Neuronal stem cell (in vitro differentiated cells): Measurements from ENCODE around the gene MEG3.

ENCODE experiments used
- DNase-seq: peaks from one replicate; pipeline ENCODE4 v3.0.0-alpha.2; 2013; ENCODE audit warnings: low spot score
- H2AFZ ChIP-seq: one replicate; pipeline ENCODE4 v1.6.1; 2013; ENCODE audit warnings: mild to moderate bottlenecking, low read length, inconsistent platforms
- H2AK5ac ChIP-seq: 2 replicates; pipeline ENCODE4 v1.6.1; 2013; ENCODE audit warnings: low read depth, mild to moderate bottlenecking, inconsistent platforms, low read length, moderate library complexity, mixed read lengths
- H2BK120ac ChIP-seq: 2 replicates; pipeline ENCODE4 v1.6.1; 2013; ENCODE audit warnings: low read depth, mild to moderate bottlenecking, inconsistent platforms, low read length, moderate library complexity, mixed read lengths
- H2BK12ac ChIP-seq: one replicate; pipeline ENCODE4 v1.6.1; 2013; ENCODE audit warnings: low read length, inconsistent platforms
- H2BK15ac ChIP-seq: 2 replicates; pipeline ENCODE4 v1.6.1; 2013; ENCODE audit warnings: mild to moderate bottlenecking, low read length, inconsistent platforms, mixed read lengths
- H2BK5ac ChIP-seq: one replicate; pipeline ENCODE4 v1.6.1; 2013; ENCODE audit warnings: inconsistent platforms, mild to moderate bottlenecking, low read length, moderate library complexity
- H3K14ac ChIP-seq: one replicate; pipeline ENCODE4 v1.6.1; 2013; ENCODE audit warnings: low read length, inconsistent platforms
- H3K18ac ChIP-seq: 2 replicates; pipeline ENCODE4 v1.6.1; 2013; ENCODE audit warnings: low read length, inconsistent platforms
- H3K23ac ChIP-seq: 2 replicates; pipeline ENCODE4 v1.6.1; 2013; ENCODE audit warnings: low read depth, mild to moderate bottlenecking, mixed read lengths, low read length, inconsistent platforms; ENCODE audit not compliant: poor library complexity
- H3K27ac ChIP-seq: replicated peaks from 3 replicates; pipeline ENCODE4 v1.5.1; 2013; ENCODE audit warnings: low read length, inconsistent platforms
- H3K27me3 ChIP-seq, 3 experiments: 2 replicates each; pipeline ENCODE4 v1.6.1; 2013; ENCODE audit warnings: low read length in 3 of 3, mild to moderate bottlenecking in 2 of 3, inconsistent platforms in 1 of 3, low read depth in 1 of 3, mixed read lengths in 1 of 3, moderate library complexity in 1 of 3; ENCODE audit not compliant: control insufficient read depth in 3 of 3, insufficient read depth in 3 of 3
- H3K36me3 ChIP-seq, 2 donors: replicated peaks in 1 of 2; 2 replicates each; pipeline ENCODE4 v1.6.1; 2013; ENCODE audit warnings: low read length in 2 of 2; ENCODE audit not compliant: control insufficient read depth in 2 of 2, insufficient read depth in 2 of 2
- H3K4ac ChIP-seq: 2 replicates; pipeline ENCODE4 v1.6.1; 2013; ENCODE audit warnings: inconsistent platforms, mild to moderate bottlenecking, low read length, moderate library complexity
- H3K4me1 ChIP-seq, 2 donors: 1 replicate in 1 of 2; 2 replicates in 1 of 2; pipeline ENCODE4 v1.6.1; 2013; ENCODE audit warnings: low read length in 2 of 2, low read depth in 1 of 2; ENCODE audit not compliant: control insufficient read depth in 2 of 2, insufficient read depth in 1 of 2
- H3K4me2 ChIP-seq: one replicate; pipeline ENCODE4 v1.6.1; 2013; ENCODE audit warnings: mild to moderate bottlenecking, low read length, inconsistent platforms; ENCODE audit not compliant: insufficient read depth, poor library complexity, severe bottlenecking
- H3K4me3 ChIP-seq, 2 donors: 2 replicates each; pipeline ENCODE4 v1.5.1; 2013; ENCODE audit warnings: low read length in 2 of 2, mild to moderate bottlenecking in 2 of 2, inconsistent platforms in 1 of 2, moderate library complexity in 1 of 2
- H3K79me1 ChIP-seq: one replicate; pipeline ENCODE4 v1.6.1; 2013; ENCODE audit warnings: low read depth, mild to moderate bottlenecking, inconsistent platforms, low read length, moderate library complexity
- H3K9ac ChIP-seq: one replicate; pipeline ENCODE4 v1.6.1; 2013; ENCODE audit warnings: mild to moderate bottlenecking, low read depth, low read length, inconsistent platforms; ENCODE audit not compliant: poor library complexity
- H3K9me3 ChIP-seq, 2 donors: replicated peaks in 1 of 2; 2 replicates each; pipeline versions ENCODE3 to v1.6.1; 2013; ENCODE audit warnings: low read length in 2 of 2, mild to moderate bottlenecking in 2 of 2, inconsistent platforms in 1 of 2, low read depth in 1 of 2, mixed read lengths in 1 of 2, moderate library complexity in 1 of 2; ENCODE audit not compliant: control insufficient read depth in 2 of 2, insufficient read depth in 1 of 2
- H4K8ac ChIP-seq: one replicate; pipeline ENCODE4 v1.6.1; 2013; ENCODE audit warnings: low read depth, mild to moderate bottlenecking, inconsistent platforms, low read length, moderate library complexity
- H4K91ac ChIP-seq: one replicate; pipeline ENCODE4 v1.6.1; 2013; ENCODE audit warnings: low read length, low read depth, mild to moderate bottlenecking, inconsistent platforms; ENCODE audit not compliant: poor library complexity
- WGBS, 2 donors: extraction: QIAGEN DNeasy Blood & Tissue Kit; methylation state at CpG; one replicate each; pipeline ENCODE4 v1.1.7; 2013; ENCODE audit warnings: missing lambda C conversion rate in 2 of 2, mixed read lengths in 1 of 2; ENCODE audit not compliant: insufficient read length in 2 of 2, insufficient replicate concordance in 1 of 2; ENCODE audit errors: extremely low coverage in 2 of 2; 5-methylcytosine and 5-hydroxymethylcytosine counted together

The MEG3 gene

GRCh38 chr14:100842799-100843198 is 16.9 kb downstream of the MEG3 start:
- Histone ChIP-seq H3K14ac (no peak overlapping the region), H2BK5ac (peak overlapping the region; percentile 41), H3K36me3 (no peaks in the 10 kb centered on the region), H3K4me3 (no peak overlapping the region), H3K27me3 (no peaks in the 10 kb centered on the region), H3K4me2 (no peak overlapping the region), H2BK120ac (peak overlapping the region; percentile 88), H3K79me1 (no peaks in the 10 kb centered on the region), H2BK15ac (no peak overlapping the region), H4K8ac (no peak overlapping the region), H3K9me3 (no peaks in the 10 kb centered on the region), H3K4ac (no peak overlapping the region), H3K18ac (peak overlapping the region; percentile 53), H4K91ac (no peak overlapping the region), H2AK5ac (peak overlapping the region; percentile 86), H3K9ac (no peak overlapping the region), H2AFZ (peak overlapping the region; percentile 85), H3K27ac (peak overlapping the region; percentile 100), H3K23ac (no peak overlapping the region), H3K4me1 (peaks cover 44 to 52% of the 10 kb centered on the region in 2 donors), H2BK12ac (no peak overlapping the region)
- DNase-seq, result no peak
- no CpG with 5 or more reads among the region's 8 CpGs for WGBS, 2 donors

- H3K4me1 ChIP-seq, result peaks cover 34 to 40% of the 10 kb centered on the region in 2 donors
- peak overlapping the region; percentile 41 for H2BK5ac ChIP-seq
- peak overlapping the region; percentile 86 for H2AK5ac ChIP-seq
- H3K9ac ChIP-seq, result no peak overlapping the region
- H2AFZ ChIP-seq, result no peak overlapping the region
- no peak overlapping the region for H3K4ac ChIP-seq
- H2BK120ac ChIP-seq, result peak overlapping the region; percentile 88
- WGBS, 2 donors, result no CpG with 5 or more reads among the region's 4 CpGs
- H3K4me3 ChIP-seq, result no peak overlapping the region
- no peak overlapping the region for H3K23ac ChIP-seq
- no peaks in the 10 kb centered on the region for H3K36me3 ChIP-seq
- no peak overlapping the region for H2BK15ac ChIP-seq
- DNase-seq, result no peak
- H3K14ac ChIP-seq, result no peak overlapping the region
- peak overlapping the region; percentile 95 for H3K18ac ChIP-seq
- no peak overlapping the region for H4K8ac ChIP-seq
- H3K4me2 ChIP-seq, result no peak overlapping the region
- peak overlapping the region; percentile 73 for H4K91ac ChIP-seq
- peak overlapping the region; percentile 47 for H2BK12ac ChIP-seq
- no peaks in the 10 kb centered on the region for H3K79me1 ChIP-seq
- no peaks in the 10 kb centered on the region for H3K27me3 ChIP-seq
- H3K27ac ChIP-seq, result peak overlapping the region; percentile 100
- H3K9me3 ChIP-seq, result no peaks in the 10 kb centered on the region
Observed at GRCh38 chr14:100844082-100844408, 18.1 kb downstream of the MEG3 start.

GRCh38 chr14:100844421-100844820 is 18.5 kb downstream of the MEG3 start:
- Histone ChIP-seq H3K4me3 (no peak overlapping the region), H3K79me1 (no peaks in the 10 kb centered on the region), H2BK15ac (peak overlapping the region; percentile 17), H4K91ac (no peak overlapping the region), H4K8ac (no peak overlapping the region), H3K36me3 (no peaks in the 10 kb centered on the region), H3K23ac (no peak overlapping the region), H2BK12ac (peak overlapping the region; percentile 25), H3K4me2 (no peak overlapping the region), H3K4me1 (peaks cover 32 to 36% of the 10 kb centered on the region in 2 donors), H3K9me3 (no peaks in the 10 kb centered on the region), H3K18ac (no peak overlapping the region), H2BK5ac (peak overlapping the region; percentile 88), H2AFZ (no peak overlapping the region), H3K14ac (no peak overlapping the region), H3K27me3 (no peaks in the 10 kb centered on the region), H2AK5ac (peak overlapping the region; percentile 86), H3K9ac (no peak overlapping the region), H3K27ac (no peak overlapping the region), H2BK120ac (peak overlapping the region; percentile 90), H3K4ac (no peak overlapping the region)
- no peak for DNase-seq
- no CpG with 5 or more reads among the region's 9 CpGs for WGBS, 2 donors

GRCh38 chr14:100844846-100845245 is 18.9 kb downstream of the MEG3 start:
- Histone ChIP-seq H4K8ac (no peak overlapping the region), H2BK12ac (peak overlapping the region; percentile 87), H2AK5ac (peak overlapping the region; percentile 72), H3K14ac (no peak overlapping the region), H3K23ac (peak overlapping the region; percentile 14), H3K27ac (no peak overlapping the region), H2AFZ (no peak overlapping the region), H3K27me3 (no peaks in the 10 kb centered on the region), H3K4me2 (no peak overlapping the region), H4K91ac (peak overlapping the region; percentile 86), H3K18ac (peak overlapping the region; percentile 48), H3K36me3 (no peaks in the 10 kb centered on the region), H3K4ac (peak overlapping the region; percentile 60), H2BK15ac (peak overlapping the region; percentile 17), H3K79me1 (no peaks in the 10 kb centered on the region), H2BK5ac (peak overlapping the region; percentile 88), H3K4me3 (no peak overlapping the region), H3K9ac (no peak overlapping the region), H3K4me1 (peaks cover 28 to 32% of the 10 kb centered on the region in 2 donors), H2BK120ac (peak overlapping the region; percentile 90), H3K9me3 (no peaks in the 10 kb centered on the region)
- DNase-seq, result no peak
- WGBS, 2 donors, result no CpG with 5 or more reads among the region's 13 CpGs
